ENCODE results near the gene CCL8. TPM values are rescaled to one million over a fixed set of nuclear protein-coding genes. Genes with fewer than 3 reads are reported as not detected.
A peak's percentile ranks its signal among the peaks of the same experiment; 100 is the strongest.

Gene CCL8
- polyA plus RNA-seq, 1 of the 3 experiments (the other 2 are of a cell fraction) = not detected

DNA sequence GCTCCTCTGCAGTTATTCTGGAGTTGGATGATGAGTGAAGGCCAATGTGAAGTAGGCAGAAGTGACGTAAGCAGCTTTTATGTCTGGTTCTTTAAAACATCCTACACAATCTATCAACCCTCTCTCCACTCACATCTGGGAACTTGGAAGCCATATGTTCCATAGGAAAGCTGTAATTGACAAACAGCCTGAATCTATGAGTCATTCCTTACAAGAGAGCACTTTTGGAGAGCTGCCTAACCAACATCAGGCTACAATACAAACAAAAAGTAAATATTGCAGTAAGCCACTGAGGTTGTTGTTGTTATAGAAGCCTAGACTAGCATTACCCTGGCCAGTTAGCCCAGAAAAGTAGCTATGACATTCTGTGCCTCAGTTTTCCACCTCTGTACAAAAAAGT is 43.4 kb upstream of the CCL8 start:
- Histone ChIP-seq H4K20me1 (ENCODE audit: insufficient read depth) (no peaks in the 10 kb centered on the region), H3K36me3 (replicated peaks in 1 of 2; ENCODE audit: control insufficient read depth in 1 of 2, insufficient read depth in 2 of 2, low read length in 1 of 2) (no peaks in the 10 kb centered on the region), H3F3A (replicated peaks; ENCODE audit: insufficient read depth) (no peaks in the 10 kb centered on the region), H3K9me3 (no peaks in the 10 kb centered on the region), H3K27me3 (ENCODE audit: insufficient read depth) (no peaks in the 10 kb centered on the region; the same call in 1 of the 2 replicates), H3K4me2 (no peak overlapping the region), H3K4me3 (ENCODE audit: low read depth in 2 of 2, low read length in 1 of 2) (no peak overlapping the region), H3K9ac (no peak overlapping the region), H3K9me2 (no peaks in the 10 kb centered on the region), H3K4me1 (ENCODE audit: control insufficient read depth in 1 of 2, insufficient read depth in 2 of 2, low read depth in 1 of 2, low read length in 1 of 2) (no peaks in the 10 kb centered on the region), H2AFZ (ENCODE audit: low read depth) (no peak overlapping the region), H3K27ac (ENCODE audit: low read depth in 2 of 2, low read length in 1 of 2) (peak overlapping the region in 1 of 2 experiments; percentile 23; a peak in 1 of 4 replicates), H3K79me2 (ENCODE audit: insufficient read depth) (no peaks in the 10 kb centered on the region)
- ChIA-PET CTCF (interaction anchor here (4.3 kb wide), 1 partner anchor 86 kb away, joined by 15 read pairs; no protein-coding TSS in a partner anchor), POLR2A (no interaction called here)
- no peak for DNase-seq
- WGBS (ENCODE audit: low lambda C conversion rate) = 0% methylated on average over 1 of the region's 1 CpG
- TF ChIP-seq, protein P1, sequence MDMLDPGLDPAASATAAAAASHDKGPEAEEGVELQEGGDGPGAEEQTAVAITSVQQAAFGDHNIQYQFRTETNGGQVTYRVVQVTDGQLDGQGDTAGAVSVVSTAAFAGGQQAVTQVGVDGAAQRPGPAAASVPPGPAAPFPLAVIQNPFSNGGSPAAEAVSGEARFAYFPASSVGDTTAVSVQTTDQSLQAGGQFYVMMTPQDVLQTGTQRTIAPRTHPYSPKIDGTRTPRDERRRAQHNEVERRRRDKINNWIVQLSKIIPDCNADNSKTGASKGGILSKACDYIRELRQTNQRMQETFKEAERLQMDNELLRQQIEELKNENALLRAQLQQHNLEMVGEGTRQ (IDR thresholded peaks at IDR 0.05; ENCODE audit: borderline replicate concordance, low read depth, low read length) = no peak
- TF ChIP-seq IRF3 (IDR thresholded peaks at IDR 0.05; ENCODE audit: low read depth, low read length) (no peak), TAF1 (IDR thresholded peaks at IDR 0.05; ENCODE audit: borderline replicate concordance, low read depth, low read length) (no peak), YY1 (IDR thresholded peaks at IDR 0.05; ENCODE audit: low read depth) (no peak), TEAD4 (IDR thresholded peaks at IDR 0.05; ENCODE audit: borderline replicate concordance, insufficient read depth) (no peak), JUND (IDR thresholded peaks at IDR 0.05) (peak; percentile 66), ZBTB33 (IDR thresholded peaks at IDR 0.05; ENCODE audit: borderline replicate concordance, low read depth) (no peak), REST (IDR thresholded peaks at IDR 0.05; ENCODE audit: low read depth, low read length) (no peak), RCOR1 (IDR thresholded peaks at IDR 0.05; ENCODE audit: low read length) (no peak), TCF12 (IDR thresholded peaks at IDR 0.05) (peak; percentile 86), GATA2 (CRISPR knock-in tag; IDR thresholded peaks at IDR 0.05) (no peak), NRF1 (IDR thresholded peaks at IDR 0.05; ENCODE audit: low read depth, low read length) (no peak), SMC3 (IDR thresholded peaks at IDR 0.05; ENCODE audit: low read depth, low read length) (no peak), MEF2A (IDR thresholded peaks at IDR 0.05; ENCODE audit: borderline replicate concordance, low read depth) (no peak), ELF1 (IDR thresholded peaks at IDR 0.05) (no peak), FOSL2 (IDR thresholded peaks at IDR 0.05; ENCODE audit: borderline replicate concordance, low read depth) (peak; percentile 66), EP300 (IDR thresholded peaks at IDR 0.05; ENCODE audit: borderline replicate concordance in 1 of 2, low read depth in 1 of 2, low read length in 1 of 2) (peak in 1 of 2 experiments; percentile 50; a peak in 1 of 4 replicates), NFIC (IDR thresholded peaks at IDR 0.05; ENCODE audit: borderline replicate concordance) (peak; percentile 84), FOXJ3 (CRISPR knock-in tag; IDR thresholded peaks at IDR 0.05) (no peak), EZH2phosphoT487 (IDR thresholded peaks at IDR 0.05; ENCODE audit: borderline replicate concordance, low read depth) (no peak), POLR2AphosphoS5 (IDR thresholded peaks at IDR 0.05; ENCODE audit: low read depth, low read length) (peak; percentile 38; the same call in 1 of the 2 replicates)
- TF ChIP-seq, protein P2, sequence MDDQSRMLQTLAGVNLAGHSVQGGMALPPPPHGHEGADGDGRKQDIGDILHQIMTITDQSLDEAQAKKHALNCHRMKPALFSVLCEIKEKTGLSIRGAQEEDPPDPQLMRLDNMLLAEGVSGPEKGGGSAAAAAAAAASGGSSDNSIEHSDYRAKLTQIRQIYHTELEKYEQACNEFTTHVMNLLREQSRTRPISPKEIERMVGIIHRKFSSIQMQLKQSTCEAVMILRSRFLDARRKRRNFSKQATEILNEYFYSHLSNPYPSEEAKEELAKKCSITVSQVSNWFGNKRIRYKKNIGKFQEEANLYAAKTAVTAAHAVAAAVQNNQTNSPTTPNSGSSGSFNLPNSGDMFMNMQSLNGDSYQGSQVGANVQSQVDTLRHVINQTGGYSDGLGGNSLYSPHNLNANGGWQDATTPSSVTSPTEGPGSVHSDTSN (IDR thresholded peaks at IDR 0.05) = peak; percentile 69
- TF ChIP-seq, protein P3, sequence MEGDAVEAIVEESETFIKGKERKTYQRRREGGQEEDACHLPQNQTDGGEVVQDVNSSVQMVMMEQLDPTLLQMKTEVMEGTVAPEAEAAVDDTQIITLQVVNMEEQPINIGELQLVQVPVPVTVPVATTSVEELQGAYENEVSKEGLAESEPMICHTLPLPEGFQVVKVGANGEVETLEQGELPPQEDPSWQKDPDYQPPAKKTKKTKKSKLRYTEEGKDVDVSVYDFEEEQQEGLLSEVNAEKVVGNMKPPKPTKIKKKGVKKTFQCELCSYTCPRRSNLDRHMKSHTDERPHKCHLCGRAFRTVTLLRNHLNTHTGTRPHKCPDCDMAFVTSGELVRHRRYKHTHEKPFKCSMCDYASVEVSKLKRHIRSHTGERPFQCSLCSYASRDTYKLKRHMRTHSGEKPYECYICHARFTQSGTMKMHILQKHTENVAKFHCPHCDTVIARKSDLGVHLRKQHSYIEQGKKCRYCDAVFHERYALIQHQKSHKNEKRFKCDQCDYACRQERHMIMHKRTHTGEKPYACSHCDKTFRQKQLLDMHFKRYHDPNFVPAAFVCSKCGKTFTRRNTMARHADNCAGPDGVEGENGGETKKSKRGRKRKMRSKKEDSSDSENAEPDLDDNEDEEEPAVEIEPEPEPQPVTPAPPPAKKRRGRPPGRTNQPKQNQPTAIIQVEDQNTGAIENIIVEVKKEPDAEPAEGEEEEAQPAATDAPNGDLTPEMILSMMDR (IDR thresholded peaks at IDR 0.05) = no peak

Measured in SK-N-SH (cell line).